HEK293T (cell line): Measurements from ENCODE around the gene MYH10.

Source experiments
- BHLHE40 ChIP-seq: fragments of 450-650 bp; IDR thresholded peaks from 2 replicates; pipeline ENCODE4 v1.6.1; 2016; ENCODE audit warnings: mild to moderate bottlenecking, moderate library complexity, borderline replicate concordance
- PKNOX1 ChIP-seq: fragments of 450-650 bp; IDR thresholded peaks from 2 replicates; pipeline ENCODE4 v1.6.1; 2016
- SP1 ChIP-seq: fragments of 450-650 bp; IDR thresholded peaks from 2 replicates; pipeline ENCODE4 v1.6.1; 2017

- TF ChIP-seq BHLHE40 (no peak), PKNOX1 (no peak), SP1 (no peak)
These were observed 135.9 kb downstream of the MYH10 start for GRCh38 chr17:8494506-8495111.
